Loucy (cell line): ENCODE measurements around the gene ACER3.

ENCODE experiments used
- EZH2phosphoT487 ChIP-seq: fragments of 200-600 bp; IDR thresholded peaks from 2 replicates; pipeline ENCODE4 v1.6.1; 2018; ENCODE audit warnings: antibody characterized with exemption, mild to moderate bottlenecking, moderate library complexity, borderline replicate concordance
- TF ChIP-seq, protein P1 (sequence below): fragments of 200-600 bp; sonication (generic); conservative IDR thresholded peaks from 2 replicates; pipeline ENCODE4 v1.5.1; 2014; ENCODE audit warnings: mild to moderate bottlenecking, antibody characterized with exemption, low read length

- TF ChIP-seq, protein P1, sequence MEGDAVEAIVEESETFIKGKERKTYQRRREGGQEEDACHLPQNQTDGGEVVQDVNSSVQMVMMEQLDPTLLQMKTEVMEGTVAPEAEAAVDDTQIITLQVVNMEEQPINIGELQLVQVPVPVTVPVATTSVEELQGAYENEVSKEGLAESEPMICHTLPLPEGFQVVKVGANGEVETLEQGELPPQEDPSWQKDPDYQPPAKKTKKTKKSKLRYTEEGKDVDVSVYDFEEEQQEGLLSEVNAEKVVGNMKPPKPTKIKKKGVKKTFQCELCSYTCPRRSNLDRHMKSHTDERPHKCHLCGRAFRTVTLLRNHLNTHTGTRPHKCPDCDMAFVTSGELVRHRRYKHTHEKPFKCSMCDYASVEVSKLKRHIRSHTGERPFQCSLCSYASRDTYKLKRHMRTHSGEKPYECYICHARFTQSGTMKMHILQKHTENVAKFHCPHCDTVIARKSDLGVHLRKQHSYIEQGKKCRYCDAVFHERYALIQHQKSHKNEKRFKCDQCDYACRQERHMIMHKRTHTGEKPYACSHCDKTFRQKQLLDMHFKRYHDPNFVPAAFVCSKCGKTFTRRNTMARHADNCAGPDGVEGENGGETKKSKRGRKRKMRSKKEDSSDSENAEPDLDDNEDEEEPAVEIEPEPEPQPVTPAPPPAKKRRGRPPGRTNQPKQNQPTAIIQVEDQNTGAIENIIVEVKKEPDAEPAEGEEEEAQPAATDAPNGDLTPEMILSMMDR: no peak
- no peak for TF ChIP-seq EZH2phosphoT487
These were observed 176.3 kb downstream of the ACER3 start for GRCh38 chr11:77037057-77037456.
